Suppressor macrophage treated with lipopolysaccharide for 4 hours (primary cell): ENCODE results near the gene CIAPIN1.
A peak's percentile ranks its signal among the peaks of the same experiment; 100 is the strongest.
"Not testable (repeated sequence)": the region's sequence is repeated elsewhere in the genome, so short reads cannot be mapped to it uniquely, and the experiment has no call there.

ENCODE experiments used
- DNase-seq: peaks from one replicate; pipeline ENCODE4 v3.0.0-alpha.2; 2020

Gene CIAPIN1

DNA sequence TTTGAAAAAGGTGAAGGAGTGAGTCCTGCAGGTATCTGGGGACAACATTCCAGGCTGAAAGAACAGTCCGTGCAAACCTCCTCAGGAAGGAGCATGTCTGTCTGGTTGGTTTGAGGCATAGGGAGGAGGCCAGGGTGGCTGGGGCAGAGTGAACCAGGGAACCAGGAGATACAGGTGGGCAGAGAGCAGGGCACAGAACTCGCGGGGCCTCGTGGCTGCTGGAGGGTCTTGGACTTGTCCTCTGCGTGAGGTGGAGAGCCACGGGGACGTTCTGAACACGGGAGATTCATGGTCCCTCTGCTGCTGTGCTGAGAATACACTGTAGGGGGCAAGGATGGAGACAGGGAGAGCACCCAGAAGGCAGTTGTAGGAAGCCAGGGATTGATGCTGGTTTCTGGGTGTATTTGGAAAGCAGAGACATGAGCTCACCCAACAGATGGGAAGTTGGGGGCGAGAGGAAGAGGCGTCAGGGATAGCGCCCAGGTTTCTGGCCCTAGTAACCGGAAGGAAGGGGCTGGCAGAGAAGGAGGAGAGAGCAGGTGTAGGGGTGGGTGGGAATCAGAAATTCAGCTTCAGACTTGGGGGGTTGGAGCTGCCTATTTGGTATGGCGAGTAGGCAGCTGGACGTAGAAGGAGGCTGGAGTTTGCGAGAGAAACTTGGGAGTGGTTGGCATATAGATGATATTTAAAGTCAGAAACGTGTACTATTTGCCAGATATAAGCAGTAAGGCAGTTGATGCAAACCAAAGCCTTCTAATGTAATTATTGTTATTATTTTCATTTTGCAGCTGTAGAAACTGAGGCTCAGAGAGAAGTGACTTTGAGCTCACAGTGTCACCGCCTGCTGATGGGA lies 43.0 kb downstream of the CIAPIN1 start, which contains the start of gene CCL17:
TSS of gene CCL17 (plus strand) at position 803 of the 853 bp plus-strand sequence. CDS start 9,166 bp downstream, outside the sequence.
- DNase-seq = no peak

DNA sequence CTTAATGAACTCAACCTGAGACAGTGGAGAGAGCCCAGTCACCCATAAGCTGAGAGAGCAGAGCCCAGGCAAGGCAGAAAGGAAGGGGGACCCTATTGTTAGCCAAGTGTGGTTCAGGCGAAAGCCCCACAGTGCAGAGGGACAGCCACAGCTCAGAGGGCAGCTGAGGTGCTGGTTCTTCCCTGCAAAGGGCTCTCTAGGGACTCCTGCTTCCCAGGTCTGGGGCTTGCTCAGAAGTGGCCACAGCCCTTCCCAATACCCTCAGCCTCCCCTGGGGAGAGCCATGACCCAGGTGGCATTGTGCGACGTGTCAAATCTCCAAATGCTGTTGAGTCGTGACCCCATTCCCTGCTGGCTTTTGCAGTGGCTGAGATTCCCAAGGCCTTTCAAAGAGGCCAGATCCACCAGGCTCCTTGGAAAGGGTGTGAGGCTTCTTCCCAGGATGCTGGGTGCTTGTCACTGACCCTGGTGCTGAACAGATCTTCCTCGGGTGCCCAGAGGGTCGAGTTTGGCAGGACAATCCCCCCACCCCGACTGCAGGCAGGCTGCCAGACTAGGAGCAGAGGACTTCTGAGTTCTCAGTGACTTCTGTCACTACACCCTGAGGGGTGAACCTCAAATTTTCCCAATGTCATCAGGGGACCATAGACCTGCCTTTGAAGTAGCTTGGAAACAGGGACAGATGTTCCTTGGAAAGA lies 45.1 kb downstream of the CIAPIN1 start:
- DNase-seq = no peak

DNA sequence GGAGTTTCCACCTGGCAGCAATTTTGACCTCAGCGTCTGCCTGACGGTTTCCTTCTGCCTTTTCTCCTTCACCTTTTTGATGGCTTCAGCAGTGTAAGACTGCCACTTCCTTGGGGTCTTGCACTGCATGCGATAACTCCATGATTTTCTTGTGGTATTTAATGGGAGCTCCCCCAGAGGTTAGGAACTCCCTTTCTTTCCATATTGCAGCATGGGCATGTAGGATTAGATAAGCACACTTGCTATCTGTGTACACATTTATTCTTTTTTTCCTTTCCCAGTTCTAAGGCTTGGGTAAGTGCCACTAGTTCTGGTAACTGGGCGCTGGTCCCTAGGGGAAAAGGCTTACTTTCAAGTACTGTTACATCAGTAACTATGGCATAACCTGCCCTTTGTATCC lies 49.7 kb downstream of the CIAPIN1 start:
- DNase-seq = not testable (repeated sequence)

DNA sequence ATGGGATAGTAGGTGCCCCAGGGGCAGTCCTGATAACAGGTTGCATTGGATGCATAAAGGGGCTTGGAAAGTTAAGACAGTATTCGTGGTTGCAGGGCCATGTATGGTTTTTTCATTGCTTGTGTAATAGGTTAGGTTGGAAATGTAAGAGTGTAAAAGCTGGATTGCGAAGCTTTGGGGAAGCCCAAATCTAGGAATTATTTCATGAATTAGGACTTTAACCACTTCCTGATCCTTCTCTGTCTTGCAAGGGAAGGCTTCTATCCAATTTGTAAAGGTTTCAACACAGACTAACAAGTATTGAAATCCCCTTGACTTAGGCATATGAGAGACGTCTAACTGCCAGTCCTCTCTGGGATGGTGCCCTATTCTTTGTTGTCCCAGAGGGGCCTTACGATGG lies 50.4 kb downstream of the CIAPIN1 start:
- peak; percentile 25 for DNase-seq

DNA sequence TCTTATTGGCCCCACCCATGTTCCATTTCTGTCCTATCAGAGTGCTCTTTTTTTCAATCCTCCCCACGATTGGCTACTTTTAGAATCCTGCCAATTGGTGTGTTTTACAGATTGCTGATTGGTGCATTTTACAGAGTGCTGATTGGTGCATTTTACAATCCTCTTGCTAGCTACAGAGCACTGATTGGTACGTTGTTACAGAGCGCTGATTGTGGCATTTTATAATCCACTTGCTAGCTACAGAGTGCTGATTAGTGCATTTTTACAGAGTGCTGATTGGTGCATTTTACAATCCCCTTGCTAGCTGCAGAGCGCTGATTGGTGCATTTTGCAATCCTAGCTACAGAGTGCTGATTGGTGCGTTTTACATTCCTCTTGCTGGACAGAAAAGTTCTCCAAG lies 52.2 kb downstream of the CIAPIN1 start:
- DNase-seq = no peak

DNA sequence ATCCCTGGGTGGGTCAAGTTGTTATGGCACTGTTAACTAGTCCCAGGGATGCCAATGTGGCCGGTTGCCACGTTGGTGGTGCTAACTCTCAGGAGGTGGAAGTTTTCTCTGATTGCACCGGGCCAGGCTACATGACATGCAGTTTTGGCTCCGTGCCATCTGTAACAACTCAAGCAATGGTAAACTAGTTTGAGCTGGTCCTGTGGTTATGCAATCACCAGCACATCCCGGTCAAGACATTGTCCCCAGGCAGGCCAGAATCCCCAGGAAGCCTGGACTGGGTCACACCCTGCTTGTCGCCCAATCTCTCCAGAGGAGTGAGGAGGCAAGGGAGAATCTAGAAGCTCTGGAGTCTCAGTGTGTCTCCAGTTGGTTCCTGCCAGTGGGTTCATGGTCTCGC lies 52.7 kb downstream of the CIAPIN1 start:
- no peak for DNase-seq

DNA sequence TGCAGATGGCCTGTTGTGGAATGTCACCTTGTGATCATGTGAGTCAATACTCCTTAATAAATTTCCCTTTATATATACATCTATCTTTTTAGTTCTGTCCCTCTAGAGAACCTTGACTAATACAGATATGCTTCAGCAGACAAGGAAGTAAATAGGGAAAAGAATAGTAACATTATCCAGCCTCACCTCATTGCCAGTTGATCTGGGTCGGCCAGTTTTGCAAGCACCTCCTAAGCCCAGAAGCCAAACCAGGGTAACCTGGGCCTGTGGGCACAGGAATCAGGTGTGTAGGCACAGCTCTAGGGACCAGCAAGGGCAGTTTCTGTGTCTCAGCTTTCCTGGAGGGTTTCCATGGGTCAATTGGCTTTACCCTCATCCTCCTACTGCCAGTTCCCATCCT lies 54.5 kb downstream of the CIAPIN1 start:
- no peak for DNase-seq

DNA sequence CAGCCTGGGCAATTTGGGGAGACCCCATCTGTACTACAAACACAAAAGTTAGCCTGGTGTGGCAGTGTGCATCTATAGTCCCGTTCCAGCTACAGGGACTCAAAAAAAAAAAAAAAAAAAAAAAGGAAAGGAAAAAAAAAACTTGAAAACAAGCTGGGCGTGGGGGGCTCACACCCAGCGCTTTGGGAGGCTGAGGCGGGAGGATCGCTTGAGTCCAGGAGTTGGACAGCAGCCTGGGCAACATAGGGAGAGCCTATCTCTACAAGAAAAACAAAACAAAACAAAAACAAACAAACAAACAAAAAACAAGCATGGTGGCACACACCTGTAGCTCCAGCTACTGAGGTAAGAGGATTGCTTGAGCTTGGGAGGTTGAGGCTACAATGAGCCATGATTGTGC lies 55.5 kb downstream of the CIAPIN1 start:
- no peak for DNase-seq

DNA sequence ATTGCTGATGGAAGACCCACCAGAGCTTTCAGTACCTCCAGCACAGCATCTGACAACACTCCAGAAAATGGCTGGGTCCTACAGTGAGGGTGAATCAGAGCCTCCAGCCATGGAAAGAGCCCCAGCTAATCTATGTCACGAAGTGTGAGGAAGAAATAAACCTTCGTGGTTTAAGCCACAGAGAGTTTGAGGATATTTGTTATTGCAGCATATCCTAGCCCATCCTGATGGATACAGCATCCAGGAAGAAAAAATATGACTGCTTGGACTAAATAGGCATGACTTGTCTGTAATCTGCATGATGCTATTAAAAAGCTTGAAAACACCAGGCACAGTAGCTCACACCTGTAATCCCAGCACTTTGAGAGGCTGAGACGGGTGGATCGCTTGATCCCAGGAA lies 55.9 kb downstream of the CIAPIN1 start:
- no peak for DNase-seq

DNA sequence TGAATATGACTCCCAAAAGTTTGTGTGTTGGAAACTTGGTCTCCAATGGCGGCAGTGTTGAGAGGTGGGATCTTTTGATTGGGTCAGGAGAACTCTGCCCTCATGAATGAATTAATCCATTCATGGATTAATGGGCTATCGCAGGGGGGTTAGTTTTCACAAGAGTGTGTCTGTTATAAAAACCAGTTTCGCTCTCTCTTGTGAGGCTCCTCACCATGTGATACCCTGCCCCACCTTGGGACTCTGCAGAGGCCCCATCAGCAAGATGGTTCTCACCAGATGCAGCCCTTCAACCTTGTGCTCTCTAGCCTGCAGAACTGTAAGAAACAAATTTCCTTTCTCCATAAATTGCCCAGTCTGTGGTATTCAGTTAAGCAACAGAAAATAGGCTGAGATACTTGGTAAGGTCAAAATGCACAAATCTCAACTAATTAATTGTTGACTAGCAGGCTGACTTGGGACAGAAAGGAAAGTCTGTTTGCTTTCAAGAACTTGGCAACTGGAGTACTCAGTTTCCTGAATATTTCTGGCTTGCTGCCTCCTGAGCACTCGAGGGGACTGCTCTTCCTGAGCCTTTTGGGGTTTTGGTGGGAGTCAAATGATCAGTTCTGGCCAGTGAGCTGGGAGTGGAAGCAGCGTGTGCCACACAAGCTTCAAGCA lies 56.4 kb downstream of the CIAPIN1 start:
- no peak for DNase-seq

DNA sequence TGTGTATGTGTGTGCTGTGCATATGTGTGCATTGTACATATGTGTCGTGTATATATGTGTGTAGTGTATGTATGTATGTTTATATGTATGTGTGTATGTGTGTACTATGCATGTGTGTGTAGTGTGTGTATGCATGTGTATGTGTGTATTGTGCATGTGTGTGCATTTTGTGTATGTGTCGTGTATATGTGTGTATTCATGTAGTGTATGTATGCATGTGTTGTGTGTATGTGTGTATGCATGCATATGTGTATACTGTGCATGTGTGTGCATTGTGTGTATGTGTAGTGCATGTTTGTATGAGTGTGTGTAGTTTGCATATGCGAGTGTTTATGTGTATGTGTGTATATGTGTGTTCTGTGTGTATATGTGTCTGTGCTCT lies 58.1 kb downstream of the CIAPIN1 start:
- no peak for DNase-seq

DNA sequence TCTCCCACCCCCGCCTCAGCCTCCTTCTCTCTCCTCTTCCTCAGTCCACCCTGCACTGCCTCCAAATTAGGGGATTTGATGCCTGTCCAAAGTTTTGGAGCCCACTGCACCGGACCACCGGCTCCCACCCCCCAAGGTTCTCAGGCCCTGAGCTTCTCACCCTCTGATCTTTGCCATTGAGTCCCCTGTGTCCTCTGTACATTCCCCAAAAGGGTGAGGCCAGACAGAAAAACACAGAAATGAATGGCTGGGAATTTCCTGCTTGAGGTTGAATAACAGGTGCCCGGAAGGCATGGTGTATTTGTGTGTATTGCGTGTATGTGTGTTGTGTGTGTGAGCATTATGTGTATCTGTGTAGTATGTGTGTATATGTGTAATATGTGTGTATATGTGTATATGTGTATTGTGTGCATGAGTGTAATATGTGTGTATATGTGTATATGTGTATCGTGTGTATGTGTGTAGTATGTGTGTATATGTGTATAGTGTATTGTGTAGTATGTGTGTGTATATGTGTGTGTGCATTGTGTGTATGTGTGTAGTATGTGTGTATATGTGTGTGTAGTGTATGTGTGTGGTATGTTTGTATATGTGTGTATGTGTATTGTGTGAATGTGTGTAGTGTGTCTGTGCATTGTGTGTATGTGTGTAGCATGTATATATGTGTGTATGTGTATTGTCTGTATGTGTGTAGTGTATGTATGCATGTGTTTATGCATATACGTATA lies 58.7 kb downstream of the CIAPIN1 start:
- no peak for DNase-seq

DNA sequence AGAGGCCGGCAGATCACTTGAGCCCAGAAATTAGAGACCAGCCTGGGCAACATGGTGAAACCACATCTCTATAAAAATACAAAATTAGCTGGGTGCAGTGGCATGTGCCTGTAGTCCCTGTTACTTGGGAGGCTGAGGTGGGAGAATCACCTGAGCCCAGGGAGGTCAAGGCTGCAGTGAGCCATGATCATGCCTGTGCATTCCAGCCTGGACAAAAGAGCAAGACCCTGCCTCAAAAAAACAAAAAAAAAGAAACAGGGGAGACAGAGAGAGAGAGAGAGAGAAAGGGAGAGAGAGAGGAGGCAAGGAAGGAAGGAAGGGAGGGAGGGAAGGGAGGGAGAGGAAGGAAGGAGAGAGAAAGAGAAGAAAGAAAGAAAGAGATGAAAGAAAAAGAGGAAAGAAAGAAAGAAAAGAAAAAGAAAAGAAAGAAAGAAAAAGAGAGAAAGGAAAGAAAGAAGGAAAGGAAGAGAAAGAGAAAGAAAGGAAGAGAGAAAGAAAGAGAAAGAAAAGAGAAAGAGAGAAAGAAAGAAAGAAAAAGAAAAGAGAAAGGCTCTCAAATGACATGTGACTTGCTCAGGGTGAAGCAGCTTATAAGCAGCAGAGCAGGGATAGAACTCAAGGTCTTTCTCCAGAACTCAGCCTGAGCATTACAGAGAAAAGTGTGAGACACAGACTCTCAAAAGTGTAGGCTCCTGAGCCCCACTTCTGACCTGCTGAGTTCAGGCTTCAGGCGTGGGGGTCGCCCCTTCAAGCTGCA lies 59.4 kb downstream of the CIAPIN1 start:
- no peak for DNase-seq

DNA sequence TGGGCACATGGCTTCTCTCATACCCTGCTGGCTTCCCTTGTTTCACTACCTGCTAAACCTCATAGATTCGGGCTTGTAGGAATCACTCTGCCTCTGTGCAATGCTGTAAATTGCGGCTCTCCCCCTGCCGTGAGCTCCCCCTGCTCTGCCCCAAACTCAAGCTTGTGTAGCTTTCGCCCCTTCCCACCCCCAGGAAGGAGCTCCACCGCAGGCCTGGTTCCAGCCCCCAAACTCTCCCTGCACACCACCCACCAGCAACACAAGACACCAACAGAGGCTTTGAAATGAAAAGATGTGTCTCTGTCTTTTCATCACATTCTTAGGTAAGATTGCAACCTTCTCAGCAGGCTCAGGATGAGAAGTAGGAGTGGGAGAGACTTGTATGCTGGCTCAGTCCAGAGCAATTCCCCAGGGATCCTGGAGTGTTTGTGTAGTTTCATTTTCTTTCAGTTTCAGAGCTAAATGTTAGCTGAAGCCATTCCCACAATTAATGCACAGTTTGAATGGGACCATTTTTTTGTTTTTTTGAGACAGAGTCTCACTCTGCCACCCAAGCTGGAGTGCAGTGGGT lies 60.7 kb downstream of the CIAPIN1 start:
- DNase-seq = no peak

DNA sequence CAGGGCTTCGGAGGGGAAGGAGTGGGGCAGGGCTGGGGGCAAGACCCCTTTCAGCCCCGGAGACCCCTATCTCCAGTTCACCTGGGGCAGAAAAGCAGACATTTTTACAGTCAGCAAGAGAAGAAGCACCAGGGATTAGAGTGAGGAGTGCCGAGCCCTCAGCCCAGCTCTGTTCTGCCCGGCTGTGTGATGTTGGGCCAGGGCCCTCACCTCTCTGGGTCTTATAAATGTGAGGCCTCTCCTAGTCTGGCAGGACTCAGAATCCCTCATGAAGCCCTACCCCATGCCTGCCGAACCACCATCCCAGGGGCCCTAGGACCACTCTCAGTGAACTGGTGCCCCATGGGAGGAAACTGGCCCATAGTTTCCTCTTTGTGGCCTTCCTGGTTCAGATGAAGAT lies 62.1 kb downstream of the CIAPIN1 start:
- DNase-seq = no peak

DNA sequence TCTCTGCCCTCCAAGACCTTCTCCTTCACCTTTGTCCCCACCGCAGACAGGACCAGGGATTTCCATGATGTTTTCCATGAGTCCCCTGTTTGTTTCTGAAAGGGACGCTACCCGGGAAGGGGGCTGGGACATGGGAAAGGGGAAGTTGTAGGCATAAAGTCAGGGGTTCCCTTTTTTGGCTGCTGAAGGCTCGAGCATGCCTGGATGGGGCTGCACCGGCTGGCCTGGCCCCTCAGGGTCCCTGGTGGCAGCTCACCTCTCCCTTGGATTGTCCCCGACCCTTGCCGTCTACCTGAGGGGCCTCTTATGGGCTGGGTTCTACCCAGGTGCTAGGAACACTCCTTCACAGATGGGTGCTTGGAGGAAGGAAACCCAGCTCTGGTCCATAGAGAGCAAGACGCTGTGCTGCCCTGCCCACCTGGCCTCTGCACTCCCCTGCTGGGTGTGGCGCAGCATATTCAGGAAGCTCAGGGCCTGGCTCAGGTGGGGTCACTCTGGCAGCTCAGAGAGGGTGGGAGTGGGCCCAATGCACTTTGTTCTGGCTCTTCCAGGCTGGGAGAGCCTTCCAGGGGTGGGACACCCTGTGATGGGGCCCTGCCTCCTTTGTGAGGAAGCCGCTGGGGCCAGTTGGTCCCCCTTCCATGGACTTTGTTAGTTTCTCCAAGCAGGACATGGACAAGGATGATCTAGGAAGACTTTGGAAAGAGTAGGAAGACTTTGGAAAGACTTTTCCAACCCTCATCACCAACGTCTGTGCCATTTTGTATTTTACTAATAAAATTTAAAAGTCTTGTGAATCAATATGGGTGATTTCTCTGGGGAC lies 62.7 kb downstream of the CIAPIN1 start:
- peak; percentile 57 for DNase-seq

DNA sequence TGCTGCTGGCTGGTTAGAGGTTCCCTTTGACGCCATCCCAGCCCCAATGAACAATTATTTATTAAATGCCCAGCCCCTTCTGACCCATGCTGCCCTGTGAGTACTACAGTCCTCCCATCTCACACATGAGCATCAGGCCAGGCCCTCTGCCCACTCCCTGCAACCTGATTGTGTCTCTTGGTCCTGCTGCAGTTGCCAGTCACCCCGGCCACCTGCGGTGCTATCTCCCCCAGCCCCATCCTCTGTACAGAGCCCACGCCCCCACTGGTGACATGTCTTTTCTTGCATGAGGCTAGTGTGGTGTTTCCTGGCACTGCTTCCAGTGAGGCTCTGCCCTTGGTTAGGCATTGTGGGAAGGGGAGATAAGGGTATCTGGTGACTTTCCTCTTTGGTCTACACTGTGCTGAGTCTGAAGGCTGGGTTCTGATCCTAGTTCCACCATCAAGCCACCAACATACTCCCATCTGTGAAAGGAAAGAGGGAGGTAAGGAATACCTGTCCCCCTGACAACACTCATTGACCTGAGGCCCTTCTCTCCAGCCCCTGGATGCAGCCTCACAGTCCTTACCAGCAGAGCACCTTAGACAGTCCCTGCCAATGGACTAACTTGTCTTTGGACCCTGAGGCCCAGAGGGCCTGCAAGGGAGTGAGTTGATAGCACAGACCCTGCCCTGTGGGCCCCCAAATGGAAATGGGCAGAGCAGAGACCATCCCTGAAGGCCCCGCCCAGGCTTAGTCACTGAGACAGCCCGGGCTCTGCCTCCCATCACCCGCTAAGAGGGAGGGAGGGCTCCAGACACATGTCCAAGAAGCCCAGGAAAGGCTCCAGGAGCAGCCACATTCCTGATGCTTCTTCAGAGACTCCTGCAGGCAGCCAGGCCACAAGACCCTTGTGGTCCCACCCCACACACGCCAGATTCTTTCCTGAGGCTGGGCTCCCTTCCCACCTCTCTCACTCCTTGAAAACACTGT lies 63.6 kb downstream of the CIAPIN1 start:
- DNase-seq = no peak

DNA sequence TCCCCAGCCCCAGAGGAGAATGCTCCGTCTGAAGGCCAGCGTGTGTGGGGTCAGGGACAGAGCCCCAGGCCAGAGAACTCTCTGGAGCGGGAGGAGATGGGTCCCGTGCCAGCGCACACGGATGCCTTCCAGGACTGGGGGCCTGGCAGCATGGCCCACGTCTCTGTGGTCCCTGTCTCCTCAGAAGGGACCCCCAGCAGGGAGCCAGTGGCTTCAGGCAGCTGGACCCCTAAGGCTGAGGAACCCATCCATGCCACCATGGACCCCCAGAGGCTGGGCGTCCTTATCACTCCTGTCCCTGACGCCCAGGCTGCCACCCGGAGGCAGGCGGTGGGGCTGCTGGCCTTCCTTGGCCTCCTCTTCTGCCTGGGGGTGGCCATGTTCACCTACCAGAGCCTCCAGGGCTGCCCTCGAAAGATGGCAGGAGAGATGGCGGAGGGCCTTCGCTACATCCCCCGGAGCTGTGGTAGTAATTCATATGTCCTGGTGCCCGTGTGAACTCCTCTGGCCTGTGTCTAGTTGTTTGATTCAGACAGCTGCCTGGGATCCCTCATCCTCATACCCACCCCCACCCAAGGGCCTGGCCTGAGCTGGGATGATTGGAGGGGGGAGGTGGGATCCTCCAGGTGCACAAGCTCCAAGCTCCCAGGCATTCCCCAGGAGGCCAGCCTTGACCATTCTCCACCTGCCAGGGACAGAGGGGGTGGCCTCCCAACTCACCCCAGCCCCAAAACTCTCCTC lies 64.5 kb downstream of the CIAPIN1 start:
- DNase-seq = no peak
